GM12891 (cell line): ENCODE data around the gene TRPC6.

ENCODE experiments used
- POLR2A ChIP-seq: IDR thresholded peaks from 2 replicates; pipeline ENCODE4 v1.6.1; 2011; ENCODE audit warnings: low read depth, low read length, control low read depth
- POLR2AphosphoS5 ChIP-seq: IDR thresholded peaks from 2 replicates; pipeline ENCODE4 v1.6.1; 2011; ENCODE audit warnings: low read depth, low read length, control low read depth
- POU2F2 ChIP-seq: IDR thresholded peaks from 2 replicates; pipeline ENCODE4 v1.6.1; 2011; ENCODE audit warnings: low read depth, mild to moderate bottlenecking, control low read depth, low read length, moderate library complexity

- TF ChIP-seq POLR2A (no peak), POLR2AphosphoS5 (no peak), POU2F2 (no peak)
Observed at GRCh38 chr11:101509922-101510321, 73.9 kb downstream of the TRPC6 start.
